SK-MEL-5 (cell line): Measurements from ENCODE around the gene ACKR2. TPM values are rescaled to one million over a fixed set of nuclear protein-coding genes. Genes with fewer than 3 reads are reported as not detected.

Source experiments
- DNase-seq: peaks from one replicate; pipeline ENCODE4 v3.0.0-alpha.2; 2016; ENCODE audit warnings: low read depth, low spot score
- in situ Hi-C: cut with HindIII; loops from 2 replicates; pipeline ENCODE4 v1.10.0; 2016; ENCODE audit warnings: low sequenced_read_pairs, high pct_unique_total_duplicates, low pct_unique_long_range_greater_than_20kb
- polyA plus RNA-seq, 2 experiments: library from polyadenylated mRNA; depleted of rRNA; stranded (reverse); fragments of >200 nt; gene quantifications; 2 replicates each; pipeline ENCODE4 v1.2.3, GENCODE V29; 2015
- total RNA-seq: library from RNA; depleted of rRNA; stranded (reverse); fragments of >200 nt; shearing (Covaris generic); gene quantifications from 2 replicates; pipeline ENCODE4 v1.2.3, GENCODE V29; 2014; rRNA removed

Gene ACKR2
- not detected in 2 replicates for total RNA-seq
- 0.11 and 0.29 TPM in 2 replicates for polyA plus RNA-seq (2015; cell fraction: cytosol; rRNA removed)
- polyA plus RNA-seq (2015; cell fraction: nucleus; rRNA removed), result 0.75 TPM in 1 of 2 replicates, not detected in the other

GRCh38 chr3:42809202-42809601, at the start of gene ACKR2:
ACKR2 (plus strand) TSS chr3:42809445; CDS start chr3:42864503, 55,058 bp downstream.
- in situ Hi-C loops, result no loop called here
- DNase-seq, result no peak

- no peak for DNase-seq
- in situ Hi-C loops, result no loop called here
Measured at GRCh38 chr3:42762046-42762724, 47.1 kb upstream of the ACKR2 start.

GRCh38 chr3:42763021-42763420, 46.2 kb upstream of the ACKR2 start:
- no peak for DNase-seq
- in situ Hi-C loops, result no loop called here

DNA sequence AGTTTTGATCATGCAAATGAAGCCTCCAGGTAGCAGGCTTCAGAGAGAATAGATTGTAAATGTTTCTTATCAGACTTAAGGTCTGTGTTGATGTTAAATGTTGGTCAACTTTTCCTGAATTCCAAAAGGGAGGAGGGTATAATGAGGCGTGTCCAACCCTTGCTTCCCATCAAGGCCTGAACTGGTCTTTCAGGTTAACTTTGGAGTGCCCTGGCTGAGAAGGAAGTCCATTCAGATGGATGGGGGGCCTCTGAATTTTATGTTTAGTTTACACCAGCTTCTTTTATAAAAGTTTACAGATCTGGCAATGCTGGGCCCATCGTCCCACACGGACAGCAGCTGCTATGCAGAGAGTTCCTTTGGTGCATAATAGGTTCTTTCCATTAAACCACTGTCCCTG, 45.1 kb upstream of the ACKR2 start:
- no peak for DNase-seq
- in situ Hi-C loops, result no loop called here

GRCh38 chr3:42764561-42765295, 44.5 kb upstream of the ACKR2 start:
- DNase-seq, result no peak
- in situ Hi-C loops, result no loop called here

- in situ Hi-C loops, result no loop called here
- no peak for DNase-seq
Measured at GRCh38 chr3:42769477-42770131, 39.6 kb upstream of the ACKR2 start.

DNA sequence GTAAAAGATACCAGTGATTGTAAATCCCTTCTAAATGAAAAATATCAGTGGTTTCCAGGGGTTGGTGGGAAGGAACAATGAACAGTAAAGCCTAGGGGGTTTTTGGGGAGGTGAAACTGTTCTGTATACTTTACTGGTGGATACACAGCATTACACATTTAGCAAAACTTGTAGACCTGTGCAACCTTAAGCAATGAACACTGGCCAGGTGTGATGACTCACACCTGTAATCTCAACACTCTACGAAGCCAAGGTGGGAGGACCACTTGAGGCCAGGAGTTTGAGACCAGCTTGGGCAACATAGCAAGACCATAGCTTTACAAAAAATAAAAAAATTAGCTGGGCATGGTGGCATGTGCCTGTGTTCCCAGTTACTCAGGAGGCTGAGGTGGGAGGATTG, 38.0 kb upstream of the ACKR2 start:
- in situ Hi-C loops, result no loop called here
- DNase-seq, result no peak

DNA sequence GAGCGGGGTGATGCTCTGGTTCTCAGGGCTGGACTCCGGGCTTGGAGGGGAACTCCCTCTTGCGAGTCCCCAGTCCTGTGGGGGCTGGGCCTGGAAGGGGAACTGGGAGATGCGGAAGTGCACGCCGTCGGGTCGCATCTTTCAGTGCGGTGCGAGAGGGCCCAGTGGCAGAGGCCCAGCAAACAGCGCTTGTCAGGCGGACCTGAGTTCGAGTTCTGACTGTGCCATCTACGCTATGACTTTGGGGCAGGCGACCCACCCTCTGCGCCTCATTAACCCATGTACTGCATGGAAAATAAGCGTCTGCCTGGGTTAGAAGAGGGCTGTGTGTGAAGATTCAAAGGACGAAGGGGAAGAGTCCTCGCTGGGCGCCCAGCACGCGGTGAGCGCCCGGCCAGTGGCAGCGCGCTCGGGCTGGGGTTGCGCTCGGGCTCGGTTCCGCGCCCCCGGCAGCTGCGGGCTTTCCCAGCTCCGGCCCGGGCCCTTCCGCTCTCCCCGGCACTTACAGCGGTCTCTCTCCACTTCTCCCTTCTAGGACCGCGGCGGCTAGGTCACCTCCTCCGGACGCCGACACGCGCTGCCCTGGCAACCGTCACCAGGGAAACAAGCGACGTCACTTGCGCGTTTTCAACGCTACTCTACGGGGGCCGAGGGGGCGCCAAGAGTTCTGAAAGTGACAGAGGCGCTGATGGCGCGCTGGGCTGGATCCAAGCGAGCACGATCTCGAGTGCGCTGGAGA, 36.4 kb upstream of the ACKR2 start, which contains the start of gene CCDC13:
Gene CCDC13 (minus strand): TSS at position 584 of the 739 bp plus-strand sequence. CDS start 14,908 bp downstream, outside the sequence.
- peak; percentile 89 for DNase-seq
- in situ Hi-C loops, result no loop called here

GRCh38 chr3:42773409-42773751, 35.9 kb upstream of the ACKR2 start:
- in situ Hi-C loops, result no loop called here
- no peak for DNase-seq

DNA sequence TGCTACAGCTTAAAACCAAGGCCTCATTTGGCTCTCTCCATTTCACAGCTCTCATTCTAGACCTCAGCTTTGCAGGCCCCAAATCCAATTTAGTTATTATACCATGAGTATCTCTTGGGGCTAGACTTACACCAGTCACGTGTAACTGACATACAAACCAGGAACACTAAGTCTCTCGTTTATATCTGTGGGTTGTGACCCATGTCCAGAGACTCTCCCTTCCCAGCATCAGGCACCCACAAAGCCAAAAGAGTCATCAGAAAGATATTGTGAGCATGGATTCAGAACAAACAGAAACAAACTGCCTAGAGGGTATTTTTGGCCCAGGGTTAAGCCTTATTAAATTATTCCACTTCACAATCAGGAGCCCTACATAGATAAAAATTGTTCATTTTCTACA, 30.6 kb upstream of the ACKR2 start:
- in situ Hi-C loops, result no loop called here
- no peak for DNase-seq

GRCh38 chr3:42780398-42780797, 28.8 kb upstream of the ACKR2 start:
- DNase-seq, result no peak
- in situ Hi-C loops, result no loop called here

- in situ Hi-C loops, result no loop called here
- peak; percentile 76 for DNase-seq
Measured at GRCh38 chr3:42780892-42781700, 28.1 kb upstream of the ACKR2 start.

- in situ Hi-C loops, result no loop called here
- DNase-seq, result no peak
Measured at GRCh38 chr3:42786212-42786611, 23.0 kb upstream of the ACKR2 start.

DNA sequence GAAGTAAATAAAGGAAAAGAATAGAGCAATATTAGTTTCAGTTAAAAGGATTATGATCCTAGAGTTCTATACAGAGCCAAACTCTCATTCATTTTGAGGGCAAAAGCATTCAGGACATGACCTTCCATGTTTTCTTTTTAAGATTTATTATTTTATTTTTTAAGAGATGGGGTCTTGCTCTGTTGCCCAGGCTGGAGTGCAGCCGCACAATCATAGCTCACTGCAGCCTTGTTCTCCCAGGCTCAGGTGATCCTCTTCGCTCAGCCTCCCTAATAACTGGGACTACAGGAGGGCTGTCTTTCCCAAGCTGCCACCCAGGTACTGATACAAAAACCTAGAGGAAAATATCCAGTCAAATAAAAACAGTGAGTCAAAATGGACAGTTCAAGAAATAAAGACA, 22.6 kb upstream of the ACKR2 start:
- in situ Hi-C loops, result no loop called here
- DNase-seq, result no peak

DNA sequence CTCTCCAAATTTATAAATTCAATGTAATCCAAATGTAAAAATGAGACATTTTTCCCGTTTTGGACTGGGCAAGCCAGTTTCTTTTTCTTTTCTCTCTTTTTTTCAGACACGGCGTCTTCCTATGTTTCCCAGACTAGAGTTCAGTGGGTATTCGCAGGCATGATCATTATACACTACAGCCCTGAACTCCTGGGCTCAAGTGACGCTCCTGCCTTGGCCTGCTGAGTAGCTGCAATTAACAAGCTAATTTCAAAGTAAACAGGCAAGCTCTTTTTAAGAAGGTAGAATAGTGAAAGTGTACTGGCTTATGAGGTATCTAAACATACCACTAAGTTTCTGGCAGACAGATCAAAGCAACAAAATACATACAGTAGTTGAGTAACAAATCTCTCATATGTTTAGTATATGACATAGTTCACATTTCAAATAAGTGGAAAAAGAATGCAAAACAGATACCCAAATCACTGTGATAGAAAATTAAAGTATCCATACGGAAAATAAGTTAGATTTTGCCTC, 18.5 kb upstream of the ACKR2 start:
- DNase-seq, result no peak
- in situ Hi-C loops, result no loop called here

DNA sequence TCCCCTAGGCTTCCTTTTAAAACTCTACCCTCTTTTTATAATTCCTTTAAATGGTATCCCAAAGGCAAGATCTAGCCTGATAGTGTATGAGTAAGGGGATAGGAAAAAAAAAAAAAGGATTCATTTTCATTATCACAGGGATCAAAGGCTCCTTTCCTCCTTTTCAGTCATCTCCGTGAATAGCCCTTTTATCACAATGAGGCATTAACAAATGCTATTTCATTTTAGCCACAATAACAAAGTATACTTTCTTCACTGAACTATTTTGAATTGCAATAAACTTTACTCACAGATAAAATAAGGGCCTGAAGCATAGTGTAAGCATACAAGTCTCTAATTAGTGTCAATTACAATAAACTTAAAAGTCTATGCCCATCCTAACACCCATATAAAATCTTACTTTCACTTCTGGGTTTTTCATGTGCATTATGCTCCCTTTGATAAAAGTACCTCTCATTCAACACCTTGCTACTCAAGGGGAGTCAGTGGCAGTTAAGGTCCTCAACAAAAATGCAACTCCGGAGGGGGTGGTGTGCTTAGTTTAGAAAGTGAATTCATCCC, 13.5 kb upstream of the ACKR2 start:
- in situ Hi-C loops, result no loop called here
- no peak for DNase-seq
